Measurements from ENCODE around the gene PXMP4.
"Not testable (repeated sequence)": the region's sequence is repeated elsewhere in the genome, so short reads cannot be mapped to it uniquely, and the experiment has no call there.

DNA sequence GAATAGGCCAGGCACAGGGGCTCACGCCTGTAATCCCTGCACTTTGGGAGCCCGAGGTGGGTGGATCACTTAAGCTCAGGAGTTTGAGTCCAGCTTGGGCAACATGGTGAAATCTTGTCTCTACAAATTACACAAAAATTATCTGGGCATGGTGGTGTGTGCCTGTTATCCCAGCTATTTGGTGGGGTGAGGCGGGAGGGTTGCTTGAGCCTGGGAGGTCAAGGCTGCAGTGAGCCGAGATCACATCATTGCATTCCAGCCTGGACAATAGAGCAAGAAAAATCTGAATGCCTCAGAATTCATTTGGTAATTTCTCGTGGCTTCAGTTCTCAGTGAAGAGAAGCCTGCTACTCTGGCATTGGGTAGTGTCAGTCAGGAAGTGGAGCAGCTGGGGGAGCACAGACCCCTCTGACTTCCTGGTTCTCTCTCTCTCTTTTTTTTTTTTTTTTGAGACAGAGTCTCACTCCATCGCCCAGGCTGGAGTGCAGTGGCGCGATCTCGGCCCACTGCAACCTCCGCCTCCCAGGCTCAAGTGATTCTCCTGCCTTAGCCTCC is 35.9 kb upstream of the PXMP4 start:
- TF ChIP-seq, protein P1, sequence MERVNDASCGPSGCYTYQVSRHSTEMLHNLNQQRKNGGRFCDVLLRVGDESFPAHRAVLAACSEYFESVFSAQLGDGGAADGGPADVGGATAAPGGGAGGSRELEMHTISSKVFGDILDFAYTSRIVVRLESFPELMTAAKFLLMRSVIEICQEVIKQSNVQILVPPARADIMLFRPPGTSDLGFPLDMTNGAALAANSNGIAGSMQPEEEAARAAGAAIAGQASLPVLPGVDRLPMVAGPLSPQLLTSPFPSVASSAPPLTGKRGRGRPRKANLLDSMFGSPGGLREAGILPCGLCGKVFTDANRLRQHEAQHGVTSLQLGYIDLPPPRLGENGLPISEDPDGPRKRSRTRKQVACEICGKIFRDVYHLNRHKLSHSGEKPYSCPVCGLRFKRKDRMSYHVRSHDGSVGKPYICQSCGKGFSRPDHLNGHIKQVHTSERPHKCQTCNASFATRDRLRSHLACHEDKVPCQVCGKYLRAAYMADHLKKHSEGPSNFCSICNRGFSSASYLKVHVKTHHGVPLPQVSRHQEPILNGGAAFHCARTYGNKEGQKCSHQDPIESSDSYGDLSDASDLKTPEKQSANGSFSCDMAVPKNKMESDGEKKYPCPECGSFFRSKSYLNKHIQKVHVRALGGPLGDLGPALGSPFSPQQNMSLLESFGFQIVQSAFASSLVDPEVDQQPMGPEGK (CRISPR knock-in tag; IDR thresholded peaks at IDR 0.05; ENCODE audit: borderline replicate concordance) = not testable (repeated sequence)
- not testable (repeated sequence) for TF ChIP-seq ZFP3 (CRISPR knock-in tag; IDR thresholded peaks at IDR 0.05); OSR1 (CRISPR knock-in tag; IDR thresholded peaks at IDR 0.05); GLIS3 (CRISPR knock-in tag; IDR thresholded peaks at IDR 0.05); ESRRG (CRISPR knock-in tag; IDR thresholded peaks at IDR 0.05); ZC3H10 (CRISPR knock-in tag; IDR thresholded peaks at IDR 0.05); RARB (CRISPR knock-in tag; IDR thresholded peaks at IDR 0.05); SNAI2 (CRISPR knock-in tag; IDR thresholded peaks at IDR 0.05); ZNF70 (CRISPR knock-in tag; IDR thresholded peaks at IDR 0.05); PPARA (CRISPR knock-in tag; IDR thresholded peaks at IDR 0.05; ENCODE audit: borderline replicate concordance); TCF4 (CRISPR knock-in tag; IDR thresholded peaks at IDR 0.05; ENCODE audit: borderline replicate concordance)
